Measurements from ENCODE around the gene SLC22A23.

Gene SLC22A23

GRCh38 chr6:3426927-3427686 lies 29.7 kb downstream of the SLC22A23 start:
- no peak for TF ChIP-seq CTCF (conservative IDR thresholded peaks at IDR 0.05; ENCODE audit: low read length)
- H3K4me3 ChIP-seq (ENCODE audit: low read length), result no peak overlapping the region
- DNase-seq (ENCODE audit: low read depth), result no peak

- no peak overlapping the region for H3K4me3 ChIP-seq (ENCODE audit: low read length)
- TF ChIP-seq CTCF (conservative IDR thresholded peaks at IDR 0.05; ENCODE audit: low read length), result no peak
- no peak for DNase-seq (ENCODE audit: low read depth)
Measured at GRCh38 chr6:3426091-3426926, 30.5 kb downstream of the SLC22A23 start.

- no peak overlapping the region for H3K4me3 ChIP-seq (ENCODE audit: low read length)
- DNase-seq (ENCODE audit: low read depth), result no peak
- TF ChIP-seq CTCF (conservative IDR thresholded peaks at IDR 0.05; ENCODE audit: low read length), result no peak
Measured at GRCh38 chr6:3425574-3425973, 31.3 kb downstream of the SLC22A23 start.

GRCh38 chr6:3424185-3424927 lies 32.5 kb downstream of the SLC22A23 start:
- no peak overlapping the region for H3K4me3 ChIP-seq (ENCODE audit: low read length)
- TF ChIP-seq CTCF (conservative IDR thresholded peaks at IDR 0.05; ENCODE audit: low read length), result no peak
- no peak for DNase-seq (ENCODE audit: low read depth)

- TF ChIP-seq CTCF (conservative IDR thresholded peaks at IDR 0.05; ENCODE audit: low read length), result no peak
Measured at GRCh38 chr6:3423439-3424184, 33.2 kb downstream of the SLC22A23 start.

GRCh38 chr6:3422435-3423070 lies 34.3 kb downstream of the SLC22A23 start:
- H3K4me3 ChIP-seq (ENCODE audit: low read length), result no peak overlapping the region
- no peak for DNase-seq (ENCODE audit: low read depth)
- TF ChIP-seq CTCF (conservative IDR thresholded peaks at IDR 0.05; ENCODE audit: low read length), result no peak

More at GRCh38 chr6:3423439-3424184, 33.2 kb downstream of the SLC22A23 start:
- no peak overlapping the region for H3K4me3 ChIP-seq (ENCODE audit: low read length)
- DNase-seq (ENCODE audit: low read depth), result no peak
